WERI-Rb-1 (cell line): ENCODE data around the gene MIB1.

Source experiments
- DNase-seq: peaks from one replicate; pipeline ENCODE4 v3.0.0-alpha.2; 2020
- H3K27ac ChIP-seq: fragments of 250-450 bp; sonication (Bioruptor Pico); 2 replicates; pipeline ENCODE4 v1.5.1; 2020; ENCODE audit warnings: mild to moderate bottlenecking, moderate library complexity
- H3K27me3 ChIP-seq: fragments of 250-450 bp; sonication (Bioruptor Pico); 2 replicates; pipeline ENCODE4 v1.5.1; 2021; ENCODE audit warnings: mild to moderate bottlenecking, low read depth, moderate library complexity; ENCODE audit not compliant: insufficient read depth, severe bottlenecking
- H3K36me3 ChIP-seq: fragments of 250-450 bp; sonication (Bioruptor Pico); 2 replicates; pipeline ENCODE4 v1.5.1; 2020; ENCODE audit warnings: mild to moderate bottlenecking, moderate library complexity
- H3K4me3 ChIP-seq: 2 replicates; pipeline ENCODE4 v1.5.1; 2011; ENCODE audit warnings: low read depth, mild to moderate bottlenecking, control low read depth, low read length
- H3K9me3 ChIP-seq: fragments of 250-450 bp; sonication (Bioruptor Pico); 2 replicates; pipeline ENCODE4 v1.5.1; 2021; ENCODE audit warnings: mild to moderate bottlenecking, moderate library complexity; ENCODE audit not compliant: severe bottlenecking
- TF ChIP-seq, protein P1 (sequence below): IDR thresholded peaks from 2 replicates; pipeline ENCODE4 v1.5.1; 2011; ENCODE audit warnings: low read depth, mild to moderate bottlenecking, control low read depth, inconsistent platforms, low read length

MIB1 gene

DNA sequence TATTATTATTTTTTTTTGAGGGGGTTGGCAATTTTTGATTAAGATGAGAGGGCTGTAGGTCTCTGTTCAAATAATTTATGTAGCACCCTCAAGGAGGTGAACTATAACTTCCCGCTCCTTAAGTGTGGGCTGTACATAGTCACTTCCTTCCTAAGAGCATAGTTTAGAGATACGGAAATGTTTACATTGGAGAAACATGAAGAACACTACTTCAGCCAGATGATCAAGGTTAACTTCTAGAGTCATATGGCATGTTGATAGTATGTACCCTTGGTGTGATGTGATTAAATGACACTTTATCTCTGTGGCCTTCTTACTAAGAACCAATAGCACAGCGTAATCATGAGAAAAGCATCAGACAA lies 93.7 kb downstream of the MIB1 start:
- Histone ChIP-seq H3K27ac (no peak overlapping the region), H3K9me3 (no peaks in the 10 kb centered on the region), H3K36me3 (peaks cover 16% of the 10 kb centered on the region), H3K27me3 (no peaks in the 10 kb centered on the region), H3K4me3 (no peak overlapping the region)
- TF ChIP-seq, protein P1, sequence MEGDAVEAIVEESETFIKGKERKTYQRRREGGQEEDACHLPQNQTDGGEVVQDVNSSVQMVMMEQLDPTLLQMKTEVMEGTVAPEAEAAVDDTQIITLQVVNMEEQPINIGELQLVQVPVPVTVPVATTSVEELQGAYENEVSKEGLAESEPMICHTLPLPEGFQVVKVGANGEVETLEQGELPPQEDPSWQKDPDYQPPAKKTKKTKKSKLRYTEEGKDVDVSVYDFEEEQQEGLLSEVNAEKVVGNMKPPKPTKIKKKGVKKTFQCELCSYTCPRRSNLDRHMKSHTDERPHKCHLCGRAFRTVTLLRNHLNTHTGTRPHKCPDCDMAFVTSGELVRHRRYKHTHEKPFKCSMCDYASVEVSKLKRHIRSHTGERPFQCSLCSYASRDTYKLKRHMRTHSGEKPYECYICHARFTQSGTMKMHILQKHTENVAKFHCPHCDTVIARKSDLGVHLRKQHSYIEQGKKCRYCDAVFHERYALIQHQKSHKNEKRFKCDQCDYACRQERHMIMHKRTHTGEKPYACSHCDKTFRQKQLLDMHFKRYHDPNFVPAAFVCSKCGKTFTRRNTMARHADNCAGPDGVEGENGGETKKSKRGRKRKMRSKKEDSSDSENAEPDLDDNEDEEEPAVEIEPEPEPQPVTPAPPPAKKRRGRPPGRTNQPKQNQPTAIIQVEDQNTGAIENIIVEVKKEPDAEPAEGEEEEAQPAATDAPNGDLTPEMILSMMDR, result no peak
- no peak for DNase-seq

DNA sequence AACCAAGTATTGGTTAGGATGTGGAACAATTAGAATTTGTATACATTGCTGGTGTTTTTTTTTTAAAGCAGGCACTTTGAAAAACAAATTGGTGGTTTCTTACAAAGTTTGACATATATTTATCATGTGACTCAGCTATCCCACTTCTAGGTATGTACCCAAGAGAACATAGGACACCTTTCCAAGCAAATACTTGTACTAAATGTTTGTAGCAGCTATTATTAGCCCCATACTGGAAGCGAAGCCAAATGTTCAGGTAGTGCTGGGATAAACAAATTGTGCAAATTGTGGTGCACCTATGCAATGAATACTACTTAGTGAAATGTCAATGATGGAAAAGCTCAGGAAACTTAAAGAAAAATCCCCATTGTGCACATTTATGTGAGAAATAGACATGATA lies 101.0 kb downstream of the MIB1 start:
- H3K27ac ChIP-seq, result no peak overlapping the region
- no peak overlapping the region for H3K4me3 ChIP-seq
- no peaks in the 10 kb centered on the region for H3K9me3 ChIP-seq
- H3K36me3 ChIP-seq, result peaks cover 56% of the 10 kb centered on the region
- TF ChIP-seq, protein P1, result no peak
- no peaks in the 10 kb centered on the region for H3K27me3 ChIP-seq
- no peak for DNase-seq

GRCh38 chr18:21843341-21843740 lies 102.7 kb downstream of the MIB1 start:
- H3K9me3 ChIP-seq, result no peaks in the 10 kb centered on the region
- TF ChIP-seq, protein P1, result no peak
- DNase-seq, result no peak
- no peak overlapping the region for H3K27ac ChIP-seq
- peaks cover 72% of the 10 kb centered on the region for H3K36me3 ChIP-seq
- H3K27me3 ChIP-seq, result no peaks in the 10 kb centered on the region
- H3K4me3 ChIP-seq, result no peak overlapping the region

DNA sequence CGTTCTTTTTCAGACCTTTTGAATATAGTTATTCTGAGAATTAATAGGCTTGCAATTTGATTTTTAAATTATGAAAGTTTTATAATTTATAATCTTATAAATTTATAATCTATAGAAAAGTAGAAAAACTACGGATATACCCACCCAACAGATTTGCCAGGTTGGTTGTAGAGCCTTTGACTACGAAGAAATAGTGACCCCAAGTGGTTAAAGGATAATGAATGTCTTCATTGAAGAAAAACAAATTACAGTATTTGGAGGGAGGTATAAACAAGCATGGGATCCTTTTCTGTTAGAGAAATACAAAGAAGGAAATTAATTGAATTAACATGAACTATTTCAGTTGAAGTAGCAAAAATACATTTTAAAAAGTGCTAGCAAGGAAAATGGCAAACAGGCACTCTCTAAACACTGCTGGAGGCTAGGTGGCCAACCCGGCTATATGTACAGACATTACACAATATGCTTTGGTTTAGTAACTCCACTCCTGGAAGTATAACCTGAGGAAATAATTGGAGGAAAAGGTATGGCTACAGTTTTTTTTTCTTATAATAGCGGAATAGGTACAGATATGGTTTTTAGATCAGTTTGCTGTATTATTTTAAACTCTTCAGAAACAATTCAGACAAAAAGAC lies 110.9 kb downstream of the MIB1 start:
- TF ChIP-seq, protein P1, result no peak
- Histone ChIP-seq H3K27ac (no peak overlapping the region), H3K27me3 (no peaks in the 10 kb centered on the region), H3K4me3 (no peak overlapping the region), H3K9me3 (no peaks in the 10 kb centered on the region), H3K36me3 (peaks cover 52% of the 10 kb centered on the region)
- DNase-seq, result no peak

- Histone ChIP-seq H3K36me3 (peaks cover 52% of the 10 kb centered on the region), H3K27ac (no peak overlapping the region), H3K4me3 (no peak overlapping the region), H3K27me3 (no peaks in the 10 kb centered on the region), H3K9me3 (no peaks in the 10 kb centered on the region)
- TF ChIP-seq, protein P1, result no peak
- no peak for DNase-seq
Observed at GRCh38 chr18:21853016-21853415, 112.4 kb downstream of the MIB1 start.

DNA sequence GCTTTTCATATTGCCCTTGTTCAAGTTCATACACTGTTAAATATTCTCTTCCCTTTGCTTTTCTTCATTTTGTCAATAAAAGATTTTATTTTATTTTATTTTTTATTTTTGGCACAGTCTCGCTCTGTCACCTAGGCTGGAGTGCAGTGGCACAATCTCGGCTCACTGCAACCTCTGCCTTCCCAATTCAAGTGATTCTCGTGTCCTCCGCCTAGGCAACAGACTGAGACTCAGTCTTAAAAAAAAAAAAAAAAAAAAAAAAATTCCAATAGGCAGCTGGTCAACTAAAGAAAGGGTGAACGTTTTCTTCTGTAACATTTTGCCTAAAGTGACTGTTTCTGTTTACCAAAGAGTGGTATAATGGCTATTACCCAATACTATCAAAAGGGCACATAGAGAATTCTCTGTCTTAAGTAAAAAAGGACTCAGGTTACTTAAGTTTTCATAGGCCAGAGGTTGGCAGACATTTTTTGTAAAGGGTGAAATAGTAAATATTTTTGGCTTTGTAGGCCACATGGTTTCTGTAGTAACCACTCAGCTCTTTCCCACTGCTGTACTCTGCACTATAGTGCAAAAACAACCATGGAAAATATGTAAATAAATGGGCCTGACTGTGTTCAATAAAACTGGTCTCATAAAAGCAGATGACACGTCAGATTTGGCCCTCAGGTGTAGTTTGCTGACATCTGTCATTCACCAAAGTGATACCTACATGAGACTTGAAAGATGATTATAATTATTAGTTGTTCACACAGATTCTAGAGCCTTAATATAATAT lies 113.4 kb downstream of the MIB1 start:
- Histone ChIP-seq H3K9me3 (no peaks in the 10 kb centered on the region), H3K36me3 (peaks cover 53% of the 10 kb centered on the region), H3K27me3 (no peaks in the 10 kb centered on the region), H3K4me3 (no peak overlapping the region), H3K27ac (no peak overlapping the region)
- TF ChIP-seq, protein P1, result no peak
- no peak for DNase-seq
